CD4-positive, alpha-beta T cell (primary cell): ENCODE data around the gene RIPK4. TPM values are rescaled to one million over a fixed set of nuclear protein-coding genes. Genes with fewer than 3 reads are reported as not detected.
"Not testable (repeated sequence)": the region's sequence is repeated elsewhere in the genome, so short reads cannot be mapped to it uniquely, and the experiment has no call there.

ENCODE experiments used
- ATAC-seq: fragments of 200-7000 bp; cut with Tn5 transposase; one replicate; pipeline ENCODE4 v1.10.0; 2022; ENCODE audit warnings: mild to moderate bottlenecking; ENCODE audit not compliant: poor library complexity
- CTCF ChIA-PET: fragments of 350-600 bp; sonication (Branson Sonifier 250); formaldehyde crosslinking; loops from one replicate; lab custom pipeline; 2021; ENCODE audit warnings: antibody characterized with exemption, inconsistent platforms; lab: Charles Lee
- POLR2A ChIA-PET: fragments of 350-600 bp; sonication (Branson Sonifier 250); formaldehyde crosslinking; loops from one replicate; lab custom pipeline; 2021; ENCODE audit warnings: antibody characterized with exemption, inconsistent platforms; lab: Charles Lee
- DNase-seq, 14 experiments: peaks; one replicate each; pipeline ENCODE4 v3.0.0-alpha.2; 2013 to 2020; ENCODE audit warnings: mixed read lengths in 2 of 14
- H3K27ac ChIP-seq, 2 donors: one replicate each; pipeline versions ENCODE4 v1.5.1 to v1.7.0; 2013; ENCODE audit warnings: low read length in 2 of 2, low read depth in 1 of 2, mild to moderate bottlenecking in 1 of 2
- H3K27me3 ChIP-seq, 2 experiments: 1 replicate in 1 of 2; 2 replicates in 1 of 2; pipeline versions ENCODE4 v1.6.1 to v1.7.0; 2013; ENCODE audit warnings: low read length in 2 of 2, control low read depth in 1 of 2, mild to moderate bottlenecking in 1 of 2, moderate library complexity in 1 of 2; ENCODE audit not compliant: insufficient read depth in 2 of 2, control insufficient read depth in 1 of 2
- H3K36me3 ChIP-seq: one replicate; pipeline ENCODE4 v1.6.1; 2013; ENCODE audit warnings: low read length, control low read depth; ENCODE audit not compliant: insufficient read depth
- H3K4me1 ChIP-seq: one replicate; pipeline ENCODE4 v1.6.1; 2013; ENCODE audit warnings: low read length, control low read depth; ENCODE audit not compliant: insufficient read depth
- H3K4me3 ChIP-seq: one replicate; pipeline ENCODE4 v1.5.1; 2013; ENCODE audit warnings: mild to moderate bottlenecking, low read length, moderate library complexity
- H3K9me3 ChIP-seq, 2 experiments: 1 replicate in 1 of 2; 2 replicates in 1 of 2; pipeline versions ENCODE4 v1.6.1 to v1.7.0; 2013; ENCODE audit warnings: low read length in 2 of 2, mild to moderate bottlenecking in 2 of 2, control low read depth in 1 of 2, moderate library complexity in 1 of 2; ENCODE audit not compliant: control insufficient read depth in 1 of 2, insufficient read depth in 1 of 2
- H3K27ac Mint-ChIP-seq: one replicate; pipeline ENCODE4 v1.8.0; 2020; ENCODE audit warnings: mixed read lengths
- H3K27me3 Mint-ChIP-seq: one replicate; pipeline ENCODE4 v1.8.0; 2021; ENCODE audit warnings: mixed read lengths
- H3K36me3 Mint-ChIP-seq: one replicate; pipeline ENCODE4 v1.8.0; 2021; ENCODE audit warnings: low read depth, mixed read lengths
- H3K4me1 Mint-ChIP-seq: one replicate; pipeline ENCODE4 v1.8.0; 2021; ENCODE audit warnings: low read depth, mixed read lengths
- H3K4me3 Mint-ChIP-seq: one replicate; pipeline ENCODE4 v1.8.0; 2020; ENCODE audit warnings: mild to moderate bottlenecking, mixed read lengths
- H3K9me3 Mint-ChIP-seq: one replicate; pipeline ENCODE4 v1.8.0; 2020; ENCODE audit warnings: mixed read lengths
- intact Hi-C, 2 experiments: fragments of 100-400 bp; cut with DNase I in 1 of 2; cut with micrococcal nuclease in 1 of 2; formaldehyde crosslinking; loops; one replicate each; pipeline versions ENCODE4 v1.15.1 to v1.9.0; 2023 to 2025; cut with DNase I, micrococcal nuclease
- total RNA-seq, 174 experiments: library from RNA in 2 of 174; stranded (reverse) in 2 of 174; gene quantifications; one replicate each; pipeline ENCODE4 v1.2.3 and lab custom pipeline; 2021 to 2026
- TF ChIP-seq, protein P1 (sequence below): fragments of 200-600 bp; IDR thresholded peaks from one replicate; pipeline ENCODE4 v1.8.0; 2022; ENCODE audit warnings: antibody characterized with exemption, mild to moderate bottlenecking

RIPK4 gene
- total RNA-seq, 2 experiments from 2014 or later: 2.5 to 3.0 TPM

DNA sequence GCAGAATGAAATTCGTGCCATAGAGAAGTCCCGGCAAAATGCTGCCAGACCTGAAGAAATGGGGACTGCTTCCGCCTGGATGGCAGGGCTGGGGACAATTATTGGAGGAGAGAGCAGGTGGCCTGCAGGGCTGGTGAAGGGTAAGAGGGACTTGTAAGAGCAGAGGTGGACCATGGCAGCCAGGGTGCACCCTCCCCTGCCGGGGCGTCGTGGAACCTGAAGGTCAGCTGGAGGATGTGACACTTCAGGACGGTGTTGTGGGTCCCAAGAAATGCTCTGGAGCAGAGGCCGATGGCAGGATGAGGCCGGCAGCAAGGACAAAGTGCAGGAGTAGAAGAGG lies 40.3 kb downstream of the RIPK4 start:
- no peaks in the 10 kb centered on the region for H3K9me3 Mint-ChIP-seq

DNA sequence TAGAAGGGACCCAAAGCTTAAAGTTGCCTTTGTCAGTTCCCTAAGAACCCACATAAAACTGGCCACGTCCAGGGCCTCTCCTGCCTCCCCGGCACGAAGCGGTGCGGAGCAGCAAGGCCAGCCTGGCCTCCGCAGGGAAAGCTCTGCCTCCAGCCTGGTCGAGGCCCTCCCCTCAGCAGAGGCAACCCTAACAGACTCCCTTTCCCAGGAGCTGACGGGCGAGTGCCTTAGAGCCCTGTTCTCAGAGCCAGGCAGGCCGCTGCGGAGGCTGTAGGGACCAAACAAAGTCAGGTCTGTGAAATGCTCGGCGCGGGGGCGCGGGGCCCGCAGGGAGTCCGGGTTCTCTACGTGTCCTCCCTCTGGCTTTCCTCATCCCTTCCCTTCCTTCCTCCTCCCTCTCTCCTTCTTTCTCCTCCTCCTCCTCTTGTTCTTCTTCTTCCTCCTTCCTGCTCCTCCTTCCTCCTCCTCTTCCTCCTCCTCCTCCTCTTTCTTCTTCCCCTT lies 40.7 kb downstream of the RIPK4 start:
- peaks cover 58% of the 10 kb centered on the region for H3K27me3 Mint-ChIP-seq
- no peaks in the 10 kb centered on the region for H3K36me3 ChIP-seq
- no peak overlapping the region for H3K4me3 ChIP-seq
- ATAC-seq (no peak), DNase-seq (no peak)
- CTCF ChIA-PET: no interaction called here
- POLR2A ChIA-PET: no interaction called here
- no peaks in the 10 kb centered on the region for H3K36me3 Mint-ChIP-seq
- H3K4me3 Mint-ChIP-seq: no peak overlapping the region
- H3K4me1 Mint-ChIP-seq: no peaks in the 10 kb centered on the region
- H3K9me3 Mint-ChIP-seq: no peaks in the 10 kb centered on the region
- H3K4me1 ChIP-seq: peaks cover 8% of the 10 kb centered on the region
- intact Hi-C loops: no loop called here
- TF ChIP-seq, protein P1, sequence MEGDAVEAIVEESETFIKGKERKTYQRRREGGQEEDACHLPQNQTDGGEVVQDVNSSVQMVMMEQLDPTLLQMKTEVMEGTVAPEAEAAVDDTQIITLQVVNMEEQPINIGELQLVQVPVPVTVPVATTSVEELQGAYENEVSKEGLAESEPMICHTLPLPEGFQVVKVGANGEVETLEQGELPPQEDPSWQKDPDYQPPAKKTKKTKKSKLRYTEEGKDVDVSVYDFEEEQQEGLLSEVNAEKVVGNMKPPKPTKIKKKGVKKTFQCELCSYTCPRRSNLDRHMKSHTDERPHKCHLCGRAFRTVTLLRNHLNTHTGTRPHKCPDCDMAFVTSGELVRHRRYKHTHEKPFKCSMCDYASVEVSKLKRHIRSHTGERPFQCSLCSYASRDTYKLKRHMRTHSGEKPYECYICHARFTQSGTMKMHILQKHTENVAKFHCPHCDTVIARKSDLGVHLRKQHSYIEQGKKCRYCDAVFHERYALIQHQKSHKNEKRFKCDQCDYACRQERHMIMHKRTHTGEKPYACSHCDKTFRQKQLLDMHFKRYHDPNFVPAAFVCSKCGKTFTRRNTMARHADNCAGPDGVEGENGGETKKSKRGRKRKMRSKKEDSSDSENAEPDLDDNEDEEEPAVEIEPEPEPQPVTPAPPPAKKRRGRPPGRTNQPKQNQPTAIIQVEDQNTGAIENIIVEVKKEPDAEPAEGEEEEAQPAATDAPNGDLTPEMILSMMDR: no peak
- peaks cover 34 to 46% of the 10 kb centered on the region in 2 experiments for H3K27me3 ChIP-seq
- H3K27ac ChIP-seq: no peak overlapping the region
- no peak overlapping the region for H3K27ac Mint-ChIP-seq
- peaks cover 0 to 34% of the 10 kb centered on the region in 2 experiments for H3K9me3 ChIP-seq

More for the DNA sequence above, 40.3 kb downstream of the RIPK4 start:
- ChIA-PET POLR2A (no interaction called here), CTCF (no interaction called here)
- Mint-ChIP-seq H3K4me1 (no peaks in the 10 kb centered on the region), H3K36me3 (no peaks in the 10 kb centered on the region), H3K4me3 (no peak overlapping the region), H3K27me3 (peaks cover 59% of the 10 kb centered on the region), H3K27ac (no peak overlapping the region)
- Histone ChIP-seq H3K4me3 (no peak overlapping the region), H3K4me1 (peaks cover 8% of the 10 kb centered on the region), H3K27ac (no peak overlapping the region), H3K36me3 (no peaks in the 10 kb centered on the region), H3K9me3 (peaks cover 5 to 34% of the 10 kb centered on the region in 2 experiments), H3K27me3 (peaks cover 34 to 46% of the 10 kb centered on the region in 2 experiments)
- TF ChIP-seq, protein P1: no peak
- DNase-seq (no peak), ATAC-seq (no peak)
- intact Hi-C loops: no loop called here

DNA sequence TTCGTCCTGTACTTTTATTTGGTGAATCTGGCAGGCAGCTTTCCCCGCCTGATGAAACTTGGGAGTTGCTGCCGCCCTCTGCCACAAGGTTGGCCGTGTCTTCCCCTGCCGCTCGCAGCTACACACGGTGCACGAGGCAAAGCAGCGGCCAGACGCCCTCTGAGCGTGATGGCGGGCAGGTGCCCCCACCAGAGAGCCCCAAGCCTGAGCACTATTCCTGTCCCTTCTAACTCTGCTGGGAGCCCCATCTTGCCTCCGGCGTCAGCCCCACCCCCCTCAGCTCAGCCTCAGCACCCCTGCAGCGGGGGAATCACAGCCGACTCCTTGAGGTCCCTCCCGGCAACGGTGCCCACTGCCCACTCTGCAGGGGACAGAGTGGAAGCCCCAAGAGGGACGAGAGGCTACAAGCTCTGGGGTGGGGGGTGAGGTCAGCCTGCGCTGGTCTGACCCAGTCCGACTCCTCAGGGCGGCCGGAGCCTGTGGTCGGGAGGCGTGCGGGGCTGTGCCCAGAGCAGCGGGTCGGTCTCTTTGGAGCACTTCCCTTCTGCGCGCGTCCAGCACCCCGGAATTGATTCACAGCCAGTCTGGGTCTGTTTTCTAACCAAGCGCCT lies 41.3 kb downstream of the RIPK4 start:
- no peaks in the 10 kb centered on the region for H3K36me3 Mint-ChIP-seq
- H3K9me3 ChIP-seq: peaks cover 0 to 34% of the 10 kb centered on the region in 2 experiments
- intact Hi-C loops: no loop called here
- H3K27ac ChIP-seq: no peak overlapping the region
- H3K27me3 ChIP-seq: peaks cover 34 to 46% of the 10 kb centered on the region in 2 experiments
- TF ChIP-seq, protein P1: no peak
- H3K4me1 ChIP-seq: peaks cover 8% of the 10 kb centered on the region
- no peak overlapping the region for H3K27ac Mint-ChIP-seq
- DNase-seq (peak in 2 of 14 experiments; percentile 23 to 32), ATAC-seq (no peak)
- H3K27me3 Mint-ChIP-seq: peaks cover 59% of the 10 kb centered on the region
- no peak overlapping the region for H3K4me3 Mint-ChIP-seq
- H3K36me3 ChIP-seq: no peaks in the 10 kb centered on the region
- no peaks in the 10 kb centered on the region for H3K9me3 Mint-ChIP-seq
- H3K4me3 ChIP-seq: peak overlapping the region; percentile 2
- ChIA-PET POLR2A (no interaction called here), CTCF (no interaction called here)
- H3K4me1 Mint-ChIP-seq: no peaks in the 10 kb centered on the region

DNA sequence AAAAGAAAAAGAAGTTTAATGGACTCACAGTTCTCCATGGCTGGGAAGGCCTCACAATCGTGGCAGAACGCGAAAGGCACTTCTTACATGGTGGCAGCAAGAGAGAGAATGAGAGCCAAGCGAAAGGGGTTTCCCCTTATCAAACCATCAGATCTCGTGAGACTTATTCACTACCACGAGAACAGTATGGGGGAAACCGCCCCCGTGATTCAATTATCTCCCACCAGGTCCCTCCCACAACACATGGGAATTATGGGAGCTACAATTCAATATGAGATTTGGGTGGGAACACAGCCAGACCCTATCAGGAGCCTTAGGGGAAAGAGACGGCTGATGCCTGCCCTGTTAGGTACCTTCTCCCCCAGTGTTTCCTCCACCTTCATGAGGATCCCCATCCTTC lies 43.0 kb downstream of the RIPK4 start:
- ATAC-seq, H3K4me3 ChIP-seq, POLR2A ChIA-PET, H3K4me3 Mint-ChIP-seq, H3K4me1 Mint-ChIP-seq, H3K36me3 Mint-ChIP-seq, H3K4me1 ChIP-seq, CTCF ChIA-PET, DNase-seq, H3K27ac Mint-ChIP-seq, H3K9me3 Mint-ChIP-seq, H3K36me3 ChIP-seq, H3K27ac ChIP-seq, intact Hi-C loops: not testable (repeated sequence)
- H3K9me3 ChIP-seq: peaks cover 0 to 30% of the 10 kb centered on the region in 2 experiments
- H3K27me3 ChIP-seq: peaks cover 31 to 36% of the 10 kb centered on the region in 2 experiments
- H3K27me3 Mint-ChIP-seq: peaks cover 50% of the 10 kb centered on the region
